ENCODE measurements around the gene ATF1.
"Not testable (repeated sequence)": the region's sequence is repeated elsewhere in the genome, so short reads cannot be mapped to it uniquely, and the experiment has no call there.

The ATF1 gene

DNA sequence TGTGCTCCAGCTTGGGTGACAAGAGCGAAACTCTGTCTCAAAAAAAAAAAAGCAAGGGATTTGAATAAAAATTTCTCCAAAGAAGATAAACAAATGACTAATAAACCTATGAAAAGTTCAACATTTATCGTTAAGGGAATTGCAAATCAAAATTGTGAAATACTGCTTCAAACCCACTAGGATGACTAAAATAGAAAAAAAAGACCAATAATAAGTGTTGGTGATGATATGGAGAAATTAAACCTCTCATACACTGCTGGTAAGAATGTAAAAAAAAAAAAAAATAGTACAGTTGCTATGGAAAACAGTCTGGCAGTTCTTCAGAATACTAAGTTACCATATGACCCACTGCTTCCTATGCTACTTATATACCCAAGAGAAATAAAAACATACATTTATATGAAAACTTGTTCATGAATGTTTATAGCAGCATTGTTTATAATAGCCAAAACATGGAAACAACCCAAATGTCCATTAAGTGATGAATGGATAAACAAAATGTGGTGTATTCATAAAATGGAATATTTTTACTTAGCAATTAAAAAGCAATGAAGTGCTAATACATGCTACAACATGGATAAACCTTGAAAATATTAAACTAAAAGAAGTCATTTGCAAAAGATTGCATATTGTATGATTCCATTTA is 39.5 kb downstream of the ATF1 start:
- no peak for DNase-seq (ENCODE audit: low spot score)

DNA sequence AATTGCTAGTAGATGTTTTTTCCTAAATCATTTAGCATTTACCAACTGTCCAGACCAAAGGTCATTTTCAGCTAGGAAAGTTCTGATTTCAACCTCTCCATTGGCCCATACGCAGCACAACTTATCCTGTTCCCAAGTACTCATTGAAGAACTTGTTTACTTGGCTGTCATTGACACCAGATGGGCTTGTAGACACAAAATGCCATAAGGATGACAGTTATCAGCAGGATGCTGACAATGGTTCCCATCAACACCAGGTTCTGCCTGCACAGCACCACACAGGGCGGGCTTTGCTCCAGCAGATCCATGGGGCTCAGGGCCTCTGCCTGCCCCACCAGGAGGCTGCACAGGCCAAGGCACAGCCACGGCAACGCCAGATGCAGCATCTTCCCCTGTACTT is 42.3 kb downstream of the ATF1 start:
- no peak for DNase-seq (ENCODE audit: low spot score)

DNA sequence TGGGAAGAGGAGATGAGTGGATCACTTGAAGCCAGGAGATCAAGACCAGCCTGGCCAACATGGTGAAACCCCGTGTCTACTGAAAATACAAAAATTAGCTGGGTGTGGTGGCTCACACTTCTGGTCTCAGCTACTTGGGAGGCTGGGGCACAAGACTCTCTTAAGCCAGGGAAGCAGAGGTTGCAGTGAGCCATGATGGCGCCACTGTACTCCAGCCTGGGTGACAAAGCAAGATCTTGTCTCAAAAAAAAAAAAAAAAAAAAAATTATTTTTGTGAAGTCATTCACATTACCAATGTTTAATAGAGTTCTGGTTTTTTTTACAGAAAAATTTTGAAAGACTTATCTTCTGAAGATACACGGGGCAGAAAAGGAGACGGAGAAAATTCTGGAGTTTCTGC is 45.2 kb downstream of the ATF1 start:
- DNase-seq (ENCODE audit: low spot score): peak; percentile 59

DNA sequence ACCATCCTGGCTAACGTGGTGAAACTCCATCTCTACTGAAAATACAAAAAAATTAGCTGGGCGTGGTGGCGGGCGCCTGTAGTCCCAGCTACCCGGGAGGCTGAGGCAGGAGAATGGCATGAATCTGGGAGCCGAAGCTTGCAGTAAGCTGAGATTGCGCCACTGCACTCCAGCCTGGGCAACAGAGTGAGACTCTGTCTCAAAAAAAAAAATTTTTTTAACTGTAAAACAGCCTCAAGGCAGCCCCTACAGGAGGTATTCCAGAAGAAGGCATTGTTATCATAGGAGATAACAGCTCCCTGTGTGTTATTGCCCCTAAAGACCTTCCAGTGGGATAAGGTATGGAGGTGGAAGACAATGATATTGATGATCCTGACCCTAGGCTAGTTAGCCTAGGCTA is 51.0 kb downstream of the ATF1 start:
- DNase-seq (ENCODE audit: low spot score): not testable (repeated sequence)

DNA sequence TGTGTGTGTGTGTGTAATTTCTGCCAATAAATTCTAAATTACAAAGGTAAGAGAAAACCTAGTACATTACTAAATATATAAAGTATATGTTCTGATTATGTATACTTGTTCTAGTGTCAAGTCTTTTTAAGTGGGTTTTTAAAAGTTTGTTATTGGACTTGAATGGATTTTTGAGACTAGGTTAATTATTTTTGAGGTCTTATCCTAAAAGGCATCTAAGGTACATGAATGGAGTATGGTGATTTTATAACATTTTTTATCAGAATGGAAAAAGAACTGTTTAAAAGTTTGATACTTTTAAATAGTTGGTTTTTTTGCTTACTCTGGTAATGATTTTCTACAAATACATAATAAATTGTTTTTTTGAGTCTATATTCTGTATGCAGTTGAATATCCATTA is 56.3 kb downstream of the ATF1 start:
- no peak for DNase-seq (ENCODE audit: low spot score)

DNA sequence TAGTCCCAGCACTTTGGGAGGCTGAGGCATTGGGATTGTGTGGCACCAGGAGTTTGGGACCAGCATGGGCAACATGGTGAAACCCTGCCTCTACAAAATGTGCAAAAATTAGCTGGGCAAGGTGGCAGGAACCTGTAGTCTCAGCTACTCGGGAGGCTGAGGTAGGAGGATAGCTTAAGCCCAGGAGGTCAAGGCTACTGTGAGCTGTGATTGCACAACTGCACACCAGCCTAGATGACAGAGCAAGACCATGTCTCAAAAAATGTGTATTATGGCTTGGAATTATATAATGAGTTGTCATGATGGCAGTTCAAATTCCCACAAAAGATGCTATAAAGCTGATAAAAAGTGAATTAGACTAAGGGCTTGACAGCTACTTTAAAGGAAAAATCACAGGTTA is 58.2 kb downstream of the ATF1 start:
- DNase-seq (ENCODE audit: low spot score): no peak

DNA sequence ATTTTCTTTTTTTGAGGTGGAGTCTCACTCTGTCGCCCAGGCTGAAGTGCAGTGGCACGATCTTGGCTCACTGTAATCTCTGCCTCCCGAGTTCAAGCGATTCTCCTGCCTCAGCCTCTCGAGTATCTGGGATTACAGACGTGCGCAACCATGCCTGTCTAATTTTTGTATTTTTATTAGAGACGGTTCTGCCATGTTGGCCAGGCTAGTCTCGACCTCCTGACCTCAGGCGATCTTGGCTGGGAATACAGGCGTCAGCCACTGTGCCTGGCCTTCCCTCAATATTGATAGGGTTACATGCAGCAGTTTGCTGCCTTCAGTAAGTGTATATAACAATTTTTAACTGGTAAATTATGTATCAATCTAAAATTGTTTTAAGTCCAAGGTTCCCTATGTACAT is 59.8 kb downstream of the ATF1 start:
- not testable (repeated sequence) for DNase-seq (ENCODE audit: low spot score)

DNA sequence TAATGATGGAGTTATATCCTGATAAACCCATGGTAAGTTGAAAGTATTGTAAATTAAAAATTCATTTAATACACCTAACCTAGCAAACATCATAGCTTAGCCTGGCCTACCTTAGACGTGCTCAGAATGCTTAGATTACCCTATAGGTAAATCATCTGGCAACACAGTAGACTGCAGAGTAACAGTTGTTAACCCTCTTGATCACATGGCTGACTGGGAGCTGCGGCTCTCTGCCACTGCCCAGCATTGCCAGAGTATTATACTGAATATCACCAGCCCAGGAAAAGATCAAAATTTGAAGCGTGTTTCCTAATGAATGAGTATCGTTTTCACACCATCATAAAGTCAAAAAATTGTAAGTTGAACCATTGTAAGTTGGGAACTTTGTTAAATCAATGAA is 61.0 kb downstream of the ATF1 start:
- DNase-seq (ENCODE audit: low spot score): no peak

DNA sequence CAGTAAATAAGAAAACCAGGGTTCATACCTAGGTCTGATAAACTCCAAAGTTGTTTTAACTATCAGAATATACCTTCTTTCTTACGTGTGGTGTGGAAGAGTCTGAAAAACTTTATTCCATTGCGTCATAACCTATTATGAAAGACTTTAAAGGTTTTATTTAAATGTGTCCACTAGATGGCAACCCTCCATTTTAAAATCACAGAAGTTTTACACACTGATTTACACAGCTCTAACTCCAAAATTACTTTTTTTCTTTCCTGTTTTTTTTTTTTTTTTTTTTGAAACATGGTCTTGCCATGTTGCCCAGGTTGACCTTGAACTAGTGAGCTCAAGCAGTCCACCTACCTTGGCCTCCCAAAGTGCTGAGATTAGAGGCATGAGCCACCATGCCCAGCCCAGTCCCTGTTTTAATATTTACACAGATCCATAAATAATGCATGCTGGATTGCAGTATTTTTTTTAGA is 61.5 kb downstream of the ATF1 start:
- peak; percentile 76 for DNase-seq (ENCODE audit: low spot score)

DNA sequence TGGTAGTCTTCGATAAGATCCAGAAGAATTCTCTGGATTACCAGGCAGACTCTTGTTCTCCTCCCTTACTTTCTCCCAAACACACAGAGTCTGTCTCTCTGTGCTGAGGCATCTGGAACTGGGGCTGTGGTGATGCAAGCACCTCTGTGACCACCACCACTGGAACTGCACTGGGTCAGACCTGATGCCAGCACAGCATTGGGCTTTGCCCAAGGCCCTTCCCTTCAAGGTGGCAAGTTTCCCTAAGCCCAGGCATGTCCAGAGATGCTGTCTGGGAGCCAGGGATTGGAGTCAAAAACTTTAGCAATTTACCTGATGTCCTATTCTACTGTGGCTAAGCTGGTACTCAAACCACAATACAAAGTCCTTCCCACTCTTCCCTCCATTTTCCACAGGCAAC is 64.2 kb downstream of the ATF1 start:
- DNase-seq (ENCODE audit: low spot score): no peak

DNA sequence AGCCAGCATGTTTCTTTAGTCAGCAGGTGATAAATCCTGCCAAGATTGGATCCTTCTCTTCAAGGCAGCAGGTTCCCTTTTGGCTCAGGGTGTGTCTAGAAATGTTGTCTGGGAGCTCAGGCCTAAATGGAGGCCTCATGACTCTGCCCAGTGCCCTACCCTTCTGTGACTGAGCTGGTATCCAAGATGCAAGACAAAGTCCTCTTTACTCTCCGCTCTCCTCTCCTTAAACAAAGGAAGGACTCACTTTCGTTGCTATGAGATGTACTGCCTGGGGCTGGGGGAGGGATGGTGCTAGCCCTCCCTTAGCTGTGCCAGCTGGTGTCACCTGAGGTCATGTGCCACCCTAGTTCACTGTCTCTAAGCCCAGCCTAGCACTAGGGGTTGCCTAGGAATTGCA is 65.0 kb downstream of the ATF1 start:
- DNase-seq (ENCODE audit: low spot score): no peak

DNA sequence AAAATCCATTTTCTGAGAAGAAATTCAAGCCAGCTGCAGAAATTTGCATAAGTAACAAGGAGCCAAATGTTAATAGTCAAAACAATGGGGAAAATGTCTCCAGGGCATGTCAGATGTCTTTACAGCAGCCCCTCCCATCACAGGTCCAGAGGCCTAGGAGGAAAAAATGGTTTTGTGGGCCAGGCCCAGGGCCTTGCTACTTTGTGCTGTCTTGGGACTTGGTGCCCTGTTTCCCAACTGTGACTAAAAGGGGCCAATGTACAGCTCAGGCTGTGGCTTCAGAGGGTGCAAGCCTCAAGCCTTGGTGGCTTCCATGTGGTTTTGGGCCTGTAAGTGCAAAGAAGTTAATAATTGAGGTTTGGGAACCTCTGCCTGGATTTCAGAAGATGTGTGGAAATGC is 69.9 kb downstream of the ATF1 start:
- DNase-seq (ENCODE audit: low spot score): not testable (repeated sequence)

DNA sequence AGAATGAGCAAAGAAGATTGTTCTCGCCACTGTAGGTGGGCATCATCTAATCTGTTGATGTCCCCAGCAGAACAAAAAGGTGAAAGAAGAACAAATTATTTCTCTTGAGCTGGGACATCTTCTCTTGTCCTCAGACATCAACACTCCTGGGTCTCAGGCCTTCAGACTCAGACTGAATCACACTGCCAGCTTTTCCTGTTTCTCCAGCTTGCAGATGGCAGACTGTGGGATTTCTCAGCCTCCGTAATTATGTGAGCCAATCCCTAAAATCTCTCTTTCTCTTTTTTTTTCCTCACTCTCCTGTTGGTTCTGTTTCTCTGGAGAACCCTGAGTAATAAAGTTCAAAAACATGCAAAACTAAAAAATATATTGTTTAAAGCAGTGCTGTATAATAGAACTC is 75.1 kb downstream of the ATF1 start:
- no peak for DNase-seq (ENCODE audit: low spot score)

DNA sequence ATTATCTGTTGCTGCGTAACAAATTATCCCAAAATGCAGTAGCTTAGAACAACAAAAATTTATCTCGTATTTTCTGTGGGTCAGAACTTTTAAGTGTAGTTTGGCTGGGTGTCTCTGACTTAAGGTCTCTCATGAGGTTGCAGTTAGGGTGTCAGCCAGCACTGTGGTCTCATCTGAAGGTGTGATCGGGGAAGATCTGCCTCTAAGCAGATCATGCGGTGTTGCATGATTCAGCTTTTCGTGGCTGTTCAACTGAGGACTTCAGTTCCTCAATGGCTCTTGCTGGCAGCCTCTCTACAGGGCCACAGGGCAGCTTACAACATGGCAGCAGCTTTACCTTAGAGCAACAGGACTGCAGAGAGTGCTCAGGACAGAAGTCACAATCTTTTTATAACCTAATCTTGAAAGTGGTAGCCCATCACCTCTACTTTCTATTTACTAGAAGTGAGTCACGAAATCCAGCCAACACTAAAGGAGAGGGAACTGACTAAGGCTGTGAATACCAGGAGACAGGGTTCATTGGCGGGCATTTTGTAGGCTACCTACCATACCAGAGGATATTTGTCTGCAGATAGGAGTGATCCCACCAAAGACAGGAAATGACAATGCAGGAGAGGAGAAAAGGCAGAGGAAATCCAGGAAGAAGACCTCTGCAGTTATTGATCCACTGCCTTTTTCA is 77.0 kb downstream of the ATF1 start:
- no peak for DNase-seq (ENCODE audit: low spot score)

DNA sequence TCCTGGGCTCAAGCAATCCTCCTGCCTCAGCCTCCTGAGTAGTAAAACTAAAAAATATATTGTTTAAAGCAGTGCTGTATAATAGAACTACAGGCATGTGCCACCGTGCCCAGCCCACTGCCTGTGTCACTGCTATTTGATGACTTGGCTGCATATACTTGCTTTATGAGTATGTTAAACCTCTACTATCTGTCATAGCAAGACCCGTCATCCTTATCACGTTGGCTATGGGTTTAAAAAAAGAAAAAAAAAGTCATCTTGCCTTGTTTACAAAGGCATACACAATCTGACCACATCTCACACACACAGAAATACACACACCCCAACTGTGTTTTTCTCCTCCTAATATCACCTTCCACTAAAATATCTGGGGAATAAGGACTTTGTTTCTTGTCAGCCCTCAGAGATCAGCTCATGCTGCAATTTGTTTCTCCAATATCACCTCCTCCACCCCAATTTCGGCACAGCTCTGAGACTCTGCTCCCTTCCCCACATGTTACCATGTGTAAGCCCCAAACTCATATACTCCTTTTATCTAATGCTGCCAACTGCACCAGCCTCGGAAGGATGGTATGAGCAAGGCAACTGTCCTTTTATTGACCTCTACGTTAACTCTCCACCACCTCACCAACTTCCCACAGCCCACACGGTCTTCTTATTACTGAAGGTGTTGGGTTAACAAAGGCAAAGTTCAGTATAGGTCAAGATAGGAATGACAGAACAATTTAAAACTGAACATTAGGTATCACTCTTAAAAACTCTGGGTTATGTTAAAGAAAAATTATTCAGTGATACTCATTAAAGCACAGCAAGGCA is 78.0 kb downstream of the ATF1 start:
- no peak for DNase-seq (ENCODE audit: low spot score)

DNA sequence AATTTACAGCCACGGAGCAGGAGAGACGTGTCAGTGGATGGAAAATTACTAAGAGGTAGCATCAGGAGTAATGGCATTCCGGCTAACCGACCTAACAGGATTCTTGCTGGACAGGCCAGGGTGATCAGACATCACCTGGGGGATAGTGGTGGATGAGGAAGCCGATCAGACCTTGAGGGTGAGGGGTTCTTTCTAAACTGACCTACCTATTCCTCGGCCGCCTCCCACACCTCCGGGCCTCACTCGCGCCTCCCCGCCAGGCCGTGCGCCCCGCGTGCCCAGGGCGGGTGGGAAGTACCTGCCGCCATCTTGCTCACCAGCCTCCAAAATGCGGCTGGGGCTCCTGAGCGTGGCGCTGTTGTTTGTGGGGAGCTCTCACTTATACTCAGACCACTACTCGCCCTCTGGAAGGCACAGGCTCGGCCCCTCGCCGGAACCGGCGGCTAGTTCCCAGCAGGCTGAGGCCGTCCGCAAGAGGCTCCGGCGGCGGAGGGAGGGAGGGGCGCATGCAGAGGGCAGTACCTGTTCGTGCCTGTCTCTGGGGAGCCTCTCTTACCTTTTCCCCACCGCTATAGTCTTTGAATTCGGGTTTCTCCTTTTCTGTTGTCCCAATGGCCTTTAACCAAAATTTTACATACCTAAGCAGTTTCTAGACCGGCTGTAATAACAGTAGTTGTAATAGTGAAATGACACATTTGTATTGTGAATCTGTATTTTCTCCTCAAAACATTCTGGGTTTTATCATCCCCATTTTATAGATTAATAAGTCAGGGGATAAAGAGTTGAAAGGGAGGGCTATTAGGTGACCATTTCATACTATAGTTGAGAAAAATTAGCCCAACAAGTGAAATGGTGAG is 79.0 kb downstream of the ATF1 start, which contains the start of gene TMPRSS12:
TMPRSS12 (plus strand) TSS at position 290 of the 857 bp plus-strand sequence; CDS start at position 329, 39 bp downstream.
- no peak for DNase-seq (ENCODE audit: low spot score)

DNA sequence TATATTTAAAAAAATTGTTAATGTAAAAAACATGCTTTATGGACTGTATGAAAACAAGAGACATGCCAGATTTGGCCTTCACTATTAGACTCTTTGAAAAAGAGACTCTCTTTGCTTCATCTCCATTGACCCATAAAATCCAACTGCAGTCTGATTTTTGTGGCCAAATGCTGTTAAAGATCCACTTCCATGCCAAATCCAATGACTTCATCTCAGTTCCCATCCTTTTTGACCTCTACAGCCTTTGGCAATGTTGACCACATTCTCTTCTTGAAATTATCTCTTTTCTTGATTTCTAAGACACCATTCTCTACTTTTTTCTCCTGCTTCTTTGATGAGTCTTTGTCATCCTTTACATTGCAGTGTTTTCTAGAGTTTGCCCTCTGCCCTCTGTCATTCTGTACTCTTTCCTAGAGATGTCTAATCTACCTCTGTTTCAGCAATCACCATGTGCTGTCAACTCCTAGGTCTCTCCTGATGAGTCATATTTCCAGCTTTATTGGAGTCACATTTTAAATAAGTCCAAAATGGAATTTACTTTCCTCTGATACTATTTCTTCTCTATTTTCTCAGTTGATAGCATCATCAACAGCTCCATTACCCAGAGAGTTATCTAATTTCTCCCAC is 81.2 kb downstream of the ATF1 start:
- no peak for DNase-seq (ENCODE audit: low spot score)

DNA sequence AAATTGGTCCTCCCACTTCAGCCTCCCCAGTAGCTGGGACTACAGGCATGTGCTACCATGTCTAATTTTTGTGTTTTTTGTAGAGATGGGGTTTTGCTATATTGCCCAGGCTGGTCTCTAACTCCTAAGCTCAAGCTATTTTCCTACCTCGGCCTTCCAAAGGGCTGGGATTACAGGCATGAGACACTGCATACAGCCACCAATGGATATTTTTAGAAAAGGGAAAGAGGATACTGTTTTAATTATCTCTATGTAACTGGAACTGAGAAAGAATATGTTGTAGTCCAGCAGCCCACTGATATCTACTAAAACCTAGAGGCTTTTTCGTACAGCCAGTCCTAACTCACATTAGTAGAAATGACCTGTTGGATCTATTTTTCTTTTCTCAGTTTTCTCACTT is 85.1 kb downstream of the ATF1 start:
- DNase-seq (ENCODE audit: low spot score): no peak

DNA sequence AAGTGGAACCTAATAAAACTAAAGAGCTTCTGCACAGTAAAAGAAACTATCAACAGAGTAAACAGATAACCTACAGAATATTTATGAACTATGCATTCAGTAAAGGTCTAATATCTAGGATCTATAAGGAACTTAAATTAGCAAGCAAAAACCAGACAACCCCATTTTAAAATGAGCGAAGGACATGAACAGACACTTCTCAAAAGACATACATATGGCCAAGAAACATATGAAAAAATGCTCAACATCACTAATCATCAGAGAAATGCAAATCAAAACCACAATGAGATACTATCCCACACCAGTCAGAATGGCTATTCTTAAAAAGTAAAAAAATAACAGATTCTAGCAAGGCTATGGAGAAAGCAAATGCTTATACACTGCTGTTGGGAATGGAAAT is 91.3 kb downstream of the ATF1 start:
- DNase-seq (ENCODE audit: low spot score): not testable (repeated sequence)

DNA sequence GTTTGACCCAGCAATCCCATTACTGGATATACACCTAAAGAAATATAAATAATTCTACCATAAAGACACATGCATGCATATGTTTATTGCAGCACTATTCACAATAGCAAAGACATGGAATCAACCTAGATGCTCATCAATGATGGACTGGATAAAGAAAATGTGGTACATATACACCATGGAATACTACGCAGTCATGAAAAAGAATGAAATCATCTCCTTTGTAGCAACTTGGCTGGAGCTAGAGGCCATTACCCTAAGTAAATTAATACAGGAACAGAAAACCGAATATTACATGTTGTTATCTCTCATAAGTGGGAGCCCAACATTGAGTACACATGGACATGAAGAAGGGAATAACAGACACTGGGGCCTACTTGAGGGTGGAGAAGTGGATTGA is 91.8 kb downstream of the ATF1 start:
- not testable (repeated sequence) for DNase-seq (ENCODE audit: low spot score)

DNA sequence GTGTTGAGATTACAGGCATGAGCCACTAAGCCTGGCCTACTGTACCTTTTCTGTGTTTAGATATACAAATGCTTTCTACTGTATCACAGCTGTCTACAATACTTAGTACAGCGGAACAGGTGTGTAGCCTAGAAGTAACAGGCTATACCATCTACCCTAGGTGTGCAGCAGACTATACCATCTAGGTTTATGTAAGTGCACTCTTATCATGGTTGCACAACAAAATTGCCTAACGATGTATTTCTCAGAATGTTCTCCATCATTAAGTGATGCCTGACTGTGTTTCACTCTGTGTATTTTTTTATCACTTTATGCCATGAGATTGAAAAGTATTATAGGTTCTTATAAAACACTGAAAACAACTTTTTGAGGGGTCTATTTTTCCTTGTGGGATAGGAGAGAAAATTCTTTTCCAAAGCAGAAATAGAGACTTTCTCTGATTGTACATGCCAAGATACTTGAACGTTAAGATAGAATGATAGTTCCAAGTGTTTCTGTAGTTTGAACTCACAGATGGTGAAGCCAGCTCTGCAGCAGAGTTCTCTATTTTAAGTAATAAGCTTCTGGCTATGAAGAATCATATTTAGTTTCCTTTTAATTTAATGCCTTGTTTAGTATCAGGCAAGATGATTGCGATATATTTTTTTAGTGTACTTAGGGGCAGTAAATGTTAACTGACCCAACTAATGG is 95.9 kb downstream of the ATF1 start:
- DNase-seq (ENCODE audit: low spot score): no peak

All from hematopoietic multipotent progenitor cell treated with erythropoietin and hydrocortisone succinate and interleukin-3 and kit ligand, for 17 days (in vitro differentiated cells).